Heart left ventricle (tissue), 16 donors: Measurements from ENCODE around the gene CTNNBIP1. TPM values are rescaled to one million over a fixed set of nuclear protein-coding genes. Genes with fewer than 3 reads are reported as not detected.

Source experiments
- ATAC-seq, 4 donors: fragments of 200-7000 bp; cut with Tn5 transposase; one replicate each; pipeline ENCODE4 v1.9.1; 2020 to 2022; ENCODE audit warnings: moderate library complexity in 4 of 4, mild to moderate bottlenecking in 3 of 4, moderate number of reproducible peaks in 1 of 4
- DNase-seq, 5 donors: peaks; one replicate each; pipeline ENCODE4 v3.0.0-alpha.2; 2020
- H3K27ac ChIP-seq, 12 donors: fragments of 200-600 bp; sonication (generic) in 4 of 12; one replicate each; pipeline versions ENCODE4 v1.5.0 to v1.8.0; 2016 to 2022; ENCODE audit warnings: mild to moderate bottlenecking in 2 of 12
- H3K27me3 ChIP-seq, 9 donors: fragments of 200-600 bp; sonication (generic) in 2 of 9; one replicate each; pipeline versions ENCODE4 v1.5.1 to v1.8.0; 2016 to 2022; ENCODE audit warnings: mild to moderate bottlenecking in 3 of 9
- H3K36me3 ChIP-seq, 9 donors: fragments of 200-600 bp; sonication (generic) in 2 of 9; one replicate each; pipeline versions ENCODE4 v1.5.0 to v1.8.0; 2018 to 2022; ENCODE audit warnings: mild to moderate bottlenecking in 2 of 9
- H3K4me1 ChIP-seq, 12 donors: fragments of 200-600 bp; sonication (generic) in 4 of 12; one replicate each; pipeline versions ENCODE4 v1.5.0 to v1.8.0; 2016 to 2022; ENCODE audit warnings: mild to moderate bottlenecking in 3 of 12
- H3K4me3 ChIP-seq, 12 donors: fragments of 200-600 bp; sonication (generic) in 4 of 12; one replicate each; pipeline versions ENCODE4 v1.5.0 to v1.8.0; 2017 to 2022; ENCODE audit warnings: mild to moderate bottlenecking in 9 of 12, moderate library complexity in 4 of 12
- H3K9me3 ChIP-seq, 12 donors: fragments of 200-600 bp; sonication (generic) in 4 of 12; one replicate each; pipeline versions ENCODE4 v1.5.0 to v1.8.0; 2016 to 2022; ENCODE audit warnings: mild to moderate bottlenecking in 1 of 12
- CTCF ChIP-seq, 12 donors: fragments of 200-600 bp; sonication (generic) in 4 of 12; IDR thresholded peaks; one replicate each; pipeline versions ENCODE4 v1.5.0 to v1.8.0; 2018 to 2022; ENCODE audit warnings: antibody characterized with exemption in 12 of 12, mild to moderate bottlenecking in 5 of 12
- POLR2A ChIP-seq, 2 donors: fragments of 450-650 bp; IDR thresholded peaks; one replicate each; pipeline ENCODE4 v1.6.1; 2017; ENCODE audit warnings: antibody characterized with exemption in 2 of 2, mild to moderate bottlenecking in 2 of 2, moderate library complexity in 2 of 2
- WGBS, 4 donors: extraction: QIAGEN DNeasy Blood & Tissue Kit in 2 of 4; methylation state at CpG; one replicate each; pipeline versions ENCODE4 v1.1.5 to v1.1.7; 2013 to 2018; 5-methylcytosine and 5-hydroxymethylcytosine counted together
- intact Hi-C, 10 donors: fragments of 100-400 bp; cut with DNase I; formaldehyde crosslinking; loops; one replicate each; pipeline versions ENCODE4 v1.11.1 to v1.14.2; 2022
- polyA plus RNA-seq, 2 donors: library from polyadenylated mRNA; stranded (reverse); fragments of 200-250 nt; gene quantifications; one replicate each; pipeline ENCODE4 v1.2.3, GENCODE V29; 2013
- total RNA-seq, 9 donors: library from RNA; depleted of rRNA in 2 of 9; stranded (reverse); fragments of >200 nt in 2 of 9; fragmentation: NEBNext Ultra II Directional in 3 of 9; extraction: Animal tissue kit (Norgen Biotek cat#: 25700) in 3 of 9; gene quantifications; one replicate each; pipeline versions ENCODE4 v1.1.0 to v1.2.4, GENCODE V29; 2016 to 2023
- donor health status: ischemic (EF 13 %, LVEDD 7.1; RV severe dilation, severe dysfunction).
- donor health status: healthy with polysubstance abuse.
- donor health status: DM: no; HTN: yes; CAD: no.
- donor health status: DM: no; HTN: no; CAD: no.
- donor health status: ischemic (EF 25% LVEDD 6.9; RV normal size, moderate dysfunction).
- donor health status: ischemic (EF 25% LVEDD 5.7; RV mildly dilated, moderate dysfunction).
- donor health status: healthy.
- donor health status: DM: yes; HTN: yes; CAD: no.
- donor health status: ischemic (EF 35%, LVEDD 5.7; RV mildly dilated, moderate dysfunction).
- donor health status: nonischemic (EF 11% LVEDD 7.7; RV severe dilation, severe dysfunction).
- donor health status: DM: yes; HTN: yes; CAD: no.
- donor health status: PGD.
- donor health status: ischemic (EF 29% LVEDD 5.4; RV normal size, mild dysfunction).
- donor health status: nonischemic (EF 23%, LVEDD 6.1; RV moderate dilation, normal function).

The CTNNBIP1 gene
- total and polyA plus RNA-seq, 11 donors = 25.4 to 62.0 (median 40.7) TPM

GRCh38 chr1:9801909-9802308 is 108.2 kb downstream of the CTNNBIP1 start:
- H3K9me3 ChIP-seq = no peaks in the 10 kb centered on the region
- no peak for ATAC-seq
- TF ChIP-seq CTCF (IDR thresholded peaks at IDR 0.05) = no peak
- no peak for TF ChIP-seq POLR2A (IDR thresholded peaks at IDR 0.05)
- no peak overlapping the region for H3K4me3 ChIP-seq
- H3K36me3 ChIP-seq = no peaks in the 10 kb centered on the region
- intact Hi-C loops = no loop called here
- no peak for DNase-seq
- no peak overlapping the region for H3K27ac ChIP-seq
- H3K27me3 ChIP-seq = no peaks in the 10 kb centered on the region
- 94 to 100% (median 96%) methylated on average over 1 of the region's 1 CpG for WGBS, 4 donors
- H3K4me1 ChIP-seq = peaks cover 0 to 41% (median 25%) of the 10 kb centered on the region in 12 donors

Other genes with a start within 250 kb of the CTNNBIP1 start
- 10 to 100 TPM; 50.6 to 79.4 (median 64.3) TPM for gene CLSTN1, start 86.3 kb downstream of the CTNNBIP1 start, total RNA-seq
- 10 to 100 TPM; 37.6 to 40.5 TPM for gene CLSTN1, start 86.3 kb downstream of the CTNNBIP1 start, polyA plus RNA-seq
- gene LZIC, start 33.1 kb upstream of the CTNNBIP1 start, total RNA-seq = 10 to 100 TPM; 30.8 to 37.7 (median 34.9) TPM
- gene LZIC, start 33.1 kb upstream of the CTNNBIP1 start, polyA plus RNA-seq = 10 to 100 TPM; 18.5 to 30.7 TPM
- 10 to 100 TPM; 11.0 to 24.2 (median 17.2) TPM for gene NMNAT1, start 33.2 kb upstream of the CTNNBIP1 start, total RNA-seq
- 10 to 100 TPM; 12.2 to 13.7 TPM for gene NMNAT1, start 33.2 kb upstream of the CTNNBIP1 start, polyA plus RNA-seq
- gene RBP7, start 87.0 kb upstream of the CTNNBIP1 start, total RNA-seq = 10 to 100 TPM; 21.4 to 83.3 (median 26.2) TPM
- 10 to 100 TPM; 43.8 to 97.5 TPM for gene RBP7, start 87.0 kb upstream of the CTNNBIP1 start, polyA plus RNA-seq
- gene UBE4B, start 122.7 kb upstream of the CTNNBIP1 start, total RNA-seq = 100 to 1,000 TPM in 1 of 9 donors, 10 to 100 TPM in 8; 50.4 to 132 (median 68.2) TPM
- 10 to 100 TPM; 18.5 to 32.3 TPM for gene UBE4B, start 122.7 kb upstream of the CTNNBIP1 start, polyA plus RNA-seq